WTC11 (cell line): ENCODE results near the gene ADAM29. TPM values are rescaled to one million over a fixed set of nuclear protein-coding genes. Genes with fewer than 3 reads are reported as not detected.

Experiments
- ATAC-seq: fragments of 200-7000 bp; cut with Tn5 transposase; 2 replicates; pipeline ENCODE4 v1.10.0; 2021; ENCODE audit warnings: mild to moderate bottlenecking, moderate library complexity
- CTCF ChIA-PET: fragments of 300-600 bp; sonication (Branson Sonifier 250); formaldehyde crosslinking; loops from one replicate; lab custom pipeline; 2021; ENCODE audit warnings: antibody characterized with exemption; lab: Charles Lee
- POLR2A ChIA-PET: fragments of 350-600 bp; sonication (Branson Sonifier 250); formaldehyde crosslinking; loops from one replicate; lab custom pipeline; 2021; ENCODE audit warnings: antibody characterized with exemption; lab: Charles Lee
- DNase-seq: peaks from one replicate; pipeline ENCODE4 v3.0.0; 2021; ENCODE audit warnings: low spot score
- H3K27ac Mint-ChIP-seq: 2 replicates; pipeline ENCODE4 v1.8.0; 2021; ENCODE audit warnings: mixed read lengths
- H3K27me3 Mint-ChIP-seq: 2 replicates; pipeline ENCODE4 v1.8.0; 2021; ENCODE audit warnings: low read depth, mild to moderate bottlenecking, moderate library complexity, mixed read lengths
- H3K36me3 Mint-ChIP-seq: 2 replicates; pipeline ENCODE4 v1.8.0; 2021; ENCODE audit warnings: mixed read lengths
- H3K4me1 Mint-ChIP-seq: 2 replicates; pipeline ENCODE4 v1.8.0; 2022; ENCODE audit warnings: mixed read lengths
- H3K4me3 Mint-ChIP-seq: 2 replicates; pipeline ENCODE4 v1.8.0; 2021; ENCODE audit warnings: mild to moderate bottlenecking, moderate library complexity, mixed read lengths
- H3K9me3 Mint-ChIP-seq: 2 replicates; pipeline ENCODE4 v1.8.0; 2021; ENCODE audit warnings: mixed read lengths
- ERG ChIP-seq: fragments of 250-450 bp; sonication (Bioruptor Pico); IDR thresholded peaks from 2 replicates; pipeline ENCODE4 v1.8.0; 2021; ENCODE audit warnings: mild to moderate bottlenecking
- FOXP4 ChIP-seq: sonication (generic); formaldehyde crosslinking; IDR thresholded peaks from 2 replicates; pipeline ENCODE4 v1.8.0; 2022; ENCODE audit warnings: mild to moderate bottlenecking, missing genetic modification reagents
- GABPB1 ChIP-seq: sonication (generic); formaldehyde crosslinking; IDR thresholded peaks from 2 replicates; pipeline ENCODE4 v1.8.1; 2023; ENCODE audit warnings: mild to moderate bottlenecking, missing genetic modification reagents
- HMGA2 ChIP-seq: fragments of 250-450 bp; sonication (Bioruptor Pico); IDR thresholded peaks from 2 replicates; pipeline ENCODE4 v1.4.0; 2021; ENCODE audit warnings: mild to moderate bottlenecking, moderate library complexity
- JAZF1 ChIP-seq: fragments of 250-450 bp; sonication (Bioruptor Pico); IDR thresholded peaks from 2 replicates; pipeline ENCODE4 v1.9.0; 2021; ENCODE audit warnings: moderate library complexity, mild to moderate bottlenecking, inconsistent platforms
- MLX ChIP-seq: sonication (generic); formaldehyde crosslinking; IDR thresholded peaks from 2 replicates; pipeline ENCODE4 v1.8.1; 2023; ENCODE audit warnings: mild to moderate bottlenecking, missing genetic modification reagents, moderate library complexity
- NFATC4 ChIP-seq: fragments of 250-450 bp; sonication (Bioruptor Pico); IDR thresholded peaks from 2 replicates; pipeline ENCODE4 v1.9.0; 2021; ENCODE audit warnings: mild to moderate bottlenecking
- NR1H2 ChIP-seq: sonication (generic); formaldehyde crosslinking; IDR thresholded peaks from 2 replicates; pipeline ENCODE4 v1.9.0; 2021; ENCODE audit warnings: mild to moderate bottlenecking, moderate library complexity, missing genetic modification reagents
- SMAD4 ChIP-seq: sonication (generic); formaldehyde crosslinking; IDR thresholded peaks from 2 replicates; pipeline ENCODE4 v1.8.0; 2022; ENCODE audit warnings: mild to moderate bottlenecking, missing genetic modification reagents
- SP1 ChIP-seq: sonication (generic); formaldehyde crosslinking; conservative IDR thresholded peaks from 2 replicates; pipeline ENCODE4 v1.8.1; 2022; ENCODE audit warnings: missing genetic modification reagents
- TEAD1 ChIP-seq: sonication (generic); formaldehyde crosslinking; IDR thresholded peaks from 2 replicates; pipeline ENCODE4 v1.8.0; 2022; ENCODE audit warnings: mild to moderate bottlenecking, missing genetic modification reagents
- TEAD4 ChIP-seq: sonication (generic); formaldehyde crosslinking; IDR thresholded peaks from 2 replicates; pipeline ENCODE4 v1.8.0; 2022; ENCODE audit warnings: mild to moderate bottlenecking, missing genetic modification reagents
- ZBTB43 ChIP-seq: sonication (generic); formaldehyde crosslinking; IDR thresholded peaks from 2 replicates; pipeline ENCODE4 v1.8.1; 2023; ENCODE audit warnings: mild to moderate bottlenecking, missing genetic modification reagents
- ZNF138 ChIP-seq: sonication (generic); formaldehyde crosslinking; conservative IDR thresholded peaks from 2 replicates; pipeline ENCODE4 v1.8.1; 2022; ENCODE audit warnings: mild to moderate bottlenecking, moderate library complexity, missing genetic modification reagents
- ZNF281 ChIP-seq: sonication (generic); formaldehyde crosslinking; IDR thresholded peaks from 2 replicates; pipeline ENCODE4 v1.8.0; 2023; ENCODE audit warnings: mild to moderate bottlenecking, missing genetic modification reagents
- ZNF512 ChIP-seq: sonication (generic); formaldehyde crosslinking; IDR thresholded peaks from 2 replicates; pipeline ENCODE4 v1.8.1; 2022; ENCODE audit warnings: missing genetic modification reagents, borderline replicate concordance
- ZNF532 ChIP-seq: fragments of 250-450 bp; sonication (Bioruptor Pico); IDR thresholded peaks from 2 replicates; pipeline ENCODE4 v1.9.0; 2021; ENCODE audit warnings: mild to moderate bottlenecking, borderline replicate concordance
- ZNF671 ChIP-seq: fragments of 250-450 bp; sonication (Bioruptor Pico); IDR thresholded peaks from 2 replicates; pipeline ENCODE4 v1.8.0; 2021; ENCODE audit warnings: mild to moderate bottlenecking
- ZSCAN18 ChIP-seq: fragments of 250-450 bp; sonication (Bioruptor Pico); IDR thresholded peaks from 2 replicates; pipeline ENCODE4 v2.1.2; 2022; ENCODE audit warnings: mild to moderate bottlenecking, moderate library complexity
- total RNA-seq: library from RNA; stranded (reverse); gene quantifications from 3 replicates; pipeline ENCODE4 v1.2.3, GENCODE V29; 2021

ADAM29 gene
- total RNA-seq, 1 experiment from 2014 or later: not detected

- TF ChIP-seq ZNF532 (CRISPR knock-in tag) (no peak), HMGA2 (CRISPR knock-in tag) (no peak), ZNF138 (no peak), NFATC4 (CRISPR knock-in tag) (no peak), NR1H2 (CRISPR knock-in tag) (no peak), MLX (CRISPR knock-in tag) (no peak), ZNF671 (CRISPR knock-in tag) (no peak), TEAD4 (CRISPR knock-in tag) (no peak), ERG (CRISPR knock-in tag) (no peak)
Observed at GRCh38 chr4:174929346-174929745, 11.2 kb downstream of the ADAM29 start (continued).

- H3K27me3 Mint-ChIP-seq: no peaks in the 10 kb centered on the region
- CTCF ChIA-PET: no interaction called here
- peaks cover 3% of the 10 kb centered on the region; the same call in 1 of the 2 replicates for H3K36me3 Mint-ChIP-seq
- H3K4me3 Mint-ChIP-seq: no peak overlapping the region
- POLR2A ChIA-PET: no interaction called here
- DNase-seq (no peak), ATAC-seq (no peak)
- H3K4me1 Mint-ChIP-seq: peaks cover 21% of the 10 kb centered on the region
- H3K27ac Mint-ChIP-seq: no peak overlapping the region
- H3K9me3 Mint-ChIP-seq: peaks cover 4% of the 10 kb centered on the region; the same call in 1 of the 2 replicates
- TF ChIP-seq ZSCAN18 (no peak), ZNF512 (CRISPR knock-in tag) (no peak), SP1 (CRISPR knock-in tag) (no peak), SMAD4 (CRISPR knock-in tag) (no peak), JAZF1 (CRISPR knock-in tag) (no peak), FOXP4 (CRISPR knock-in tag) (no peak), ZBTB43 (CRISPR knock-in tag) (no peak), GABPB1 (CRISPR knock-in tag) (no peak), ZNF281 (no peak), TEAD1 (CRISPR knock-in tag) (no peak), HMGA2 (CRISPR knock-in tag) (no peak)
Observed at GRCh38 chr4:174930895-174931294, 12.7 kb downstream of the ADAM29 start.
